Neuronal stem cell (in vitro differentiated cells): ENCODE measurements around the gene ELOVL4.

Source experiments
- DNase-seq: peaks from one replicate; pipeline ENCODE4 v3.0.0-alpha.2; 2013; ENCODE audit warnings: low spot score
- H2AFZ ChIP-seq: one replicate; pipeline ENCODE4 v1.6.1; 2013; ENCODE audit warnings: mild to moderate bottlenecking, low read length, inconsistent platforms
- H2AK5ac ChIP-seq: 2 replicates; pipeline ENCODE4 v1.6.1; 2013; ENCODE audit warnings: low read depth, mild to moderate bottlenecking, inconsistent platforms, low read length, moderate library complexity, mixed read lengths
- H2BK120ac ChIP-seq: 2 replicates; pipeline ENCODE4 v1.6.1; 2013; ENCODE audit warnings: low read depth, mild to moderate bottlenecking, inconsistent platforms, low read length, moderate library complexity, mixed read lengths
- H2BK12ac ChIP-seq: one replicate; pipeline ENCODE4 v1.6.1; 2013; ENCODE audit warnings: low read length, inconsistent platforms
- H2BK15ac ChIP-seq: 2 replicates; pipeline ENCODE4 v1.6.1; 2013; ENCODE audit warnings: mild to moderate bottlenecking, low read length, inconsistent platforms, mixed read lengths
- H2BK5ac ChIP-seq: one replicate; pipeline ENCODE4 v1.6.1; 2013; ENCODE audit warnings: inconsistent platforms, mild to moderate bottlenecking, low read length, moderate library complexity
- H3K14ac ChIP-seq: one replicate; pipeline ENCODE4 v1.6.1; 2013; ENCODE audit warnings: low read length, inconsistent platforms
- H3K18ac ChIP-seq: 2 replicates; pipeline ENCODE4 v1.6.1; 2013; ENCODE audit warnings: low read length, inconsistent platforms
- H3K23ac ChIP-seq: 2 replicates; pipeline ENCODE4 v1.6.1; 2013; ENCODE audit warnings: low read depth, mild to moderate bottlenecking, mixed read lengths, low read length, inconsistent platforms; ENCODE audit not compliant: poor library complexity
- H3K27ac ChIP-seq: replicated peaks from 3 replicates; pipeline ENCODE4 v1.5.1; 2013; ENCODE audit warnings: low read length, inconsistent platforms
- H3K27me3 ChIP-seq, 3 experiments: 2 replicates each; pipeline ENCODE4 v1.6.1; 2013; ENCODE audit warnings: low read length in 3 of 3, mild to moderate bottlenecking in 2 of 3, inconsistent platforms in 1 of 3, low read depth in 1 of 3, mixed read lengths in 1 of 3, moderate library complexity in 1 of 3; ENCODE audit not compliant: control insufficient read depth in 3 of 3, insufficient read depth in 3 of 3
- H3K36me3 ChIP-seq, 2 donors: replicated peaks in 1 of 2; 2 replicates each; pipeline ENCODE4 v1.6.1; 2013; ENCODE audit warnings: low read length in 2 of 2; ENCODE audit not compliant: control insufficient read depth in 2 of 2, insufficient read depth in 2 of 2
- H3K4ac ChIP-seq: 2 replicates; pipeline ENCODE4 v1.6.1; 2013; ENCODE audit warnings: inconsistent platforms, mild to moderate bottlenecking, low read length, moderate library complexity
- H3K4me1 ChIP-seq, 2 donors: 1 replicate in 1 of 2; 2 replicates in 1 of 2; pipeline ENCODE4 v1.6.1; 2013; ENCODE audit warnings: low read length in 2 of 2, low read depth in 1 of 2; ENCODE audit not compliant: control insufficient read depth in 2 of 2, insufficient read depth in 1 of 2
- H3K4me2 ChIP-seq: one replicate; pipeline ENCODE4 v1.6.1; 2013; ENCODE audit warnings: mild to moderate bottlenecking, low read length, inconsistent platforms; ENCODE audit not compliant: insufficient read depth, poor library complexity, severe bottlenecking
- H3K4me3 ChIP-seq, 2 donors: 2 replicates each; pipeline ENCODE4 v1.5.1; 2013; ENCODE audit warnings: low read length in 2 of 2, mild to moderate bottlenecking in 2 of 2, inconsistent platforms in 1 of 2, moderate library complexity in 1 of 2
- H3K79me1 ChIP-seq: one replicate; pipeline ENCODE4 v1.6.1; 2013; ENCODE audit warnings: low read depth, mild to moderate bottlenecking, inconsistent platforms, low read length, moderate library complexity
- H3K9ac ChIP-seq: one replicate; pipeline ENCODE4 v1.6.1; 2013; ENCODE audit warnings: mild to moderate bottlenecking, low read depth, low read length, inconsistent platforms; ENCODE audit not compliant: poor library complexity
- H3K9me3 ChIP-seq, 2 donors: replicated peaks in 1 of 2; 2 replicates each; pipeline versions ENCODE3 to v1.6.1; 2013; ENCODE audit warnings: low read length in 2 of 2, mild to moderate bottlenecking in 2 of 2, inconsistent platforms in 1 of 2, low read depth in 1 of 2, mixed read lengths in 1 of 2, moderate library complexity in 1 of 2; ENCODE audit not compliant: control insufficient read depth in 2 of 2, insufficient read depth in 1 of 2
- H4K8ac ChIP-seq: one replicate; pipeline ENCODE4 v1.6.1; 2013; ENCODE audit warnings: low read depth, mild to moderate bottlenecking, inconsistent platforms, low read length, moderate library complexity
- H4K91ac ChIP-seq: one replicate; pipeline ENCODE4 v1.6.1; 2013; ENCODE audit warnings: low read length, low read depth, mild to moderate bottlenecking, inconsistent platforms; ENCODE audit not compliant: poor library complexity
- WGBS, 2 donors: extraction: QIAGEN DNeasy Blood & Tissue Kit; methylation state at CpG; one replicate each; pipeline ENCODE4 v1.1.7; 2013; ENCODE audit warnings: missing lambda C conversion rate in 2 of 2, mixed read lengths in 1 of 2; ENCODE audit not compliant: insufficient read length in 2 of 2, insufficient replicate concordance in 1 of 2; ENCODE audit errors: extremely low coverage in 2 of 2; 5-methylcytosine and 5-hydroxymethylcytosine counted together

ELOVL4 gene

GRCh38 chr6:79902046-79902445 is 45.3 kb downstream of the ELOVL4 start:
- peaks cover 0 to 2% of the 10 kb centered on the region in 2 donors for H3K4me1 ChIP-seq
- H3K4me2 ChIP-seq: no peak overlapping the region
- H2BK12ac ChIP-seq: no peak overlapping the region
- H2BK5ac ChIP-seq: no peak overlapping the region
- H2BK15ac ChIP-seq: no peak overlapping the region
- no peak overlapping the region for H3K14ac ChIP-seq
- H3K27ac ChIP-seq: no peak overlapping the region
- H4K8ac ChIP-seq: no peak overlapping the region
- no peaks in the 10 kb centered on the region for H3K79me1 ChIP-seq
- no peak overlapping the region for H3K4me3 ChIP-seq
- no peak for DNase-seq
- H4K91ac ChIP-seq: no peak overlapping the region
- no CpG with 5 or more reads among the region's 2 CpGs for WGBS, 2 donors
- H2AK5ac ChIP-seq: no peak overlapping the region
- no peak overlapping the region for H3K9ac ChIP-seq
- H3K27me3 ChIP-seq: no peaks in the 10 kb centered on the region
- H3K4ac ChIP-seq: no peak overlapping the region
- no peaks in the 10 kb centered on the region for H3K9me3 ChIP-seq
- H3K18ac ChIP-seq: no peak overlapping the region
- H3K36me3 ChIP-seq: no peaks in the 10 kb centered on the region
- no peak overlapping the region for H2BK120ac ChIP-seq
- H2AFZ ChIP-seq: no peak overlapping the region
- no peak overlapping the region for H3K23ac ChIP-seq

GRCh38 chr6:79898076-79898475 is 49.3 kb downstream of the ELOVL4 start:
- Histone ChIP-seq H3K27ac (no peak overlapping the region), H3K9ac (no peak overlapping the region), H2BK15ac (no peak overlapping the region), H3K4me2 (no peak overlapping the region), H3K23ac (no peak overlapping the region), H3K4me1 (peaks cover 0 to 2% of the 10 kb centered on the region in 2 donors), H3K4me3 (no peak overlapping the region), H3K36me3 (no peaks in the 10 kb centered on the region), H3K4ac (no peak overlapping the region), H3K79me1 (no peaks in the 10 kb centered on the region), H2AFZ (no peak overlapping the region), H2BK120ac (no peak overlapping the region), H3K9me3 (peaks cover 0 to 4% of the 10 kb centered on the region in 2 donors), H4K8ac (no peak overlapping the region), H2BK12ac (no peak overlapping the region), H4K91ac (no peak overlapping the region), H3K14ac (no peak overlapping the region), H2AK5ac (no peak overlapping the region), H2BK5ac (no peak overlapping the region), H3K27me3 (no peaks in the 10 kb centered on the region), H3K18ac (no peak overlapping the region)
- WGBS, 2 donors: no CpG with 5 or more reads among the region's 1 CpG
- no peak for DNase-seq

- Histone ChIP-seq H3K4ac (no peak overlapping the region), H3K4me2 (no peak overlapping the region), H3K79me1 (no peaks in the 10 kb centered on the region), H4K8ac (no peak overlapping the region), H3K36me3 (no peaks in the 10 kb centered on the region), H4K91ac (no peak overlapping the region), H3K9ac (no peak overlapping the region), H2BK15ac (no peak overlapping the region), H3K4me1 (no peaks in the 10 kb centered on the region), H2BK12ac (no peak overlapping the region), H3K18ac (no peak overlapping the region), H3K27me3 (no peaks in the 10 kb centered on the region), H2AFZ (no peak overlapping the region), H3K14ac (no peak overlapping the region), H3K23ac (no peak overlapping the region), H2BK5ac (no peak overlapping the region), H3K9me3 (peaks cover 0 to 5% of the 10 kb centered on the region in 2 donors), H2BK120ac (no peak overlapping the region), H3K27ac (no peak overlapping the region), H2AK5ac (no peak overlapping the region), H3K4me3 (no peak overlapping the region)
- DNase-seq: no peak
- no CpG with 5 or more reads among the region's 5 CpGs for WGBS, 2 donors
Observed at GRCh38 chr6:79896075-79896449, 51.3 kb downstream of the ELOVL4 start.

- H3K4me3 ChIP-seq: no peak overlapping the region
- no peak overlapping the region for H3K4ac ChIP-seq
Observed at GRCh38 chr6:79895382-79896074, 51.8 kb downstream of the ELOVL4 start.

More at GRCh38 chr6:79895382-79896074, 51.8 kb downstream of the ELOVL4 start:
- Histone ChIP-seq H3K23ac (no peak overlapping the region), H3K18ac (no peak overlapping the region), H4K8ac (no peak overlapping the region), H3K14ac (no peak overlapping the region), H3K27ac (no peak overlapping the region), H4K91ac (no peak overlapping the region), H3K4me1 (no peaks in the 10 kb centered on the region), H2AK5ac (no peak overlapping the region), H2BK15ac (no peak overlapping the region), H2BK120ac (no peak overlapping the region), H3K9me3 (peaks cover 0 to 5% of the 10 kb centered on the region in 2 donors), H2BK5ac (no peak overlapping the region), H3K36me3 (no peaks in the 10 kb centered on the region), H3K27me3 (no peaks in the 10 kb centered on the region), H3K4me2 (no peak overlapping the region), H3K9ac (no peak overlapping the region), H2BK12ac (no peak overlapping the region), H2AFZ (no peak overlapping the region), H3K79me1 (no peaks in the 10 kb centered on the region)
- DNase-seq: no peak
